ENCODE measurements around the gene PRR36.

The PRR36 gene

GRCh38 chr19:7848779-7849457 lies 25.3 kb downstream of the PRR36 start:
- Histone ChIP-seq H3K27me3 (ENCODE audit: control insufficient read depth, insufficient read depth, low read length) (no peaks in the 10 kb centered on the region), H3K9me3 (ENCODE audit: control insufficient read depth, low read length) (no peaks in the 10 kb centered on the region), H3K4me3 (ENCODE audit: low read length) (no peak overlapping the region), H3K36me3 (ENCODE audit: control insufficient read depth, insufficient read depth, low read length) (no peaks in the 10 kb centered on the region), H3K9ac (ENCODE audit: low read length) (no peak overlapping the region), H3K4me1 (ENCODE audit: control insufficient read depth, insufficient read depth, low read length) (peaks cover 9% of the 10 kb centered on the region)

DNA sequence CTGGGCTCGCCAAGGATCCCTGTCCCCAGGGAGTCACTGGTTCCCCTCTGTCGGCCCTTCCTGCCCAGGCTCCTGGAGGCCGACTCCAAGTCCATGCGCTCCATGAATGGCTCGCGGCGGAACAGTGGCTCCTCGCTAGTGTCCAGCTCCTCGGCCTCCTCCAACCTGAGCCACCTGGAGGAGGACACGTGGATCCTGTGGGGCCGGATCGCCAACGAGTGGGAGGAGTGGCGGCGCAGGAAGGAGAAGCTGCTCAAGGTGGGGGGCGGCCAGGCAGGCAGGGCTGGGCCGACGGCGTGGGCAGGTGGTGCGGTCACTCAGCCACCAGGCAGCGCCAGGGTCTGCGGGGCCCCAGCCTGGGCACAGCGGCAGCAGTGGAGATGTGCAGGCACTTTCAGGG lies 26.5 kb downstream of the PRR36 start:
- Histone ChIP-seq H3K27me3 (ENCODE audit: control insufficient read depth, insufficient read depth, low read length) (no peaks in the 10 kb centered on the region), H3K9ac (ENCODE audit: low read length) (no peak overlapping the region), H3K4me3 (ENCODE audit: low read length) (no peak overlapping the region), H3K36me3 (ENCODE audit: control insufficient read depth, insufficient read depth, low read length) (no peaks in the 10 kb centered on the region), H3K4me1 (ENCODE audit: control insufficient read depth, insufficient read depth, low read length) (no peaks in the 10 kb centered on the region), H3K9me3 (ENCODE audit: control insufficient read depth, low read length) (no peaks in the 10 kb centered on the region)

GRCh38 chr19:7846155-7846646 lies 28.0 kb downstream of the PRR36 start:
- Histone ChIP-seq H3K9ac (ENCODE audit: low read length) (no peak overlapping the region), H3K9me3 (ENCODE audit: control insufficient read depth, low read length) (no peaks in the 10 kb centered on the region), H3K27me3 (ENCODE audit: control insufficient read depth, insufficient read depth, low read length) (no peaks in the 10 kb centered on the region), H3K36me3 (ENCODE audit: control insufficient read depth, insufficient read depth, low read length) (no peaks in the 10 kb centered on the region), H3K4me3 (ENCODE audit: low read length) (no peak overlapping the region), H3K4me1 (ENCODE audit: control insufficient read depth, insufficient read depth, low read length) (no peaks in the 10 kb centered on the region)

GRCh38 chr19:7845390-7846154 lies 28.6 kb downstream of the PRR36 start:
- no peak overlapping the region for H3K9ac ChIP-seq (ENCODE audit: low read length)
- no peaks in the 10 kb centered on the region for H3K4me1 ChIP-seq (ENCODE audit: control insufficient read depth, insufficient read depth, low read length)
- no peaks in the 10 kb centered on the region for H3K27me3 ChIP-seq (ENCODE audit: control insufficient read depth, insufficient read depth, low read length)
- no peak overlapping the region for H3K4me3 ChIP-seq (ENCODE audit: low read length)
- no peaks in the 10 kb centered on the region for H3K9me3 ChIP-seq (ENCODE audit: control insufficient read depth, low read length)
- H3K36me3 ChIP-seq (ENCODE audit: control insufficient read depth, insufficient read depth, low read length): no peaks in the 10 kb centered on the region

DNA sequence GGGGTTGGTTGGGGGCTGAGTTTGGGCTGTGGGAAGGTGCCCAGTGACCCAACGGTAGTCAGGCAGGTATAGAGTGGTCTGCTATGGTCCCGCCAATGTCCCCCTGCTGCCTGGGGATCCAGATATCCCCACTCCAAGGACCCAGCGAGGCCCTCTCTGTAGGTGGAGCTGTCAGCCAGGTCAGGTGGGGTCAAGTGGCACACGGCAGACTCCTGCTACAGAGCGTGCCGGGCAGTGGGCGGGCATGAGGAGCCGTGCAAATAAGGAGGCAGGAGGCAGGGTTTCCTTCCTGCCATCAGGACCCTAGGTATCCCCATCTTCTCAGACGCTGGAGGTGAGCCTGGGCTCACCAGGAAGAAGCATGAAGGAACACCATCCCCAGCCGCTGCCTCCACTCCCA lies 29.2 kb downstream of the PRR36 start:
- Histone ChIP-seq H3K4me3 (ENCODE audit: low read length) (no peak overlapping the region), H3K36me3 (ENCODE audit: control insufficient read depth, insufficient read depth, low read length) (no peaks in the 10 kb centered on the region), H3K9me3 (ENCODE audit: control insufficient read depth, low read length) (no peaks in the 10 kb centered on the region), H3K9ac (ENCODE audit: low read length) (no peak overlapping the region), H3K4me1 (ENCODE audit: control insufficient read depth, insufficient read depth, low read length) (no peaks in the 10 kb centered on the region), H3K27me3 (ENCODE audit: control insufficient read depth, insufficient read depth, low read length) (no peaks in the 10 kb centered on the region)

- Histone ChIP-seq H3K4me3 (ENCODE audit: low read length) (no peak overlapping the region), H3K27me3 (ENCODE audit: control insufficient read depth, insufficient read depth, low read length) (no peaks in the 10 kb centered on the region), H3K9ac (ENCODE audit: low read length) (no peak overlapping the region), H3K4me1 (ENCODE audit: control insufficient read depth, insufficient read depth, low read length) (no peaks in the 10 kb centered on the region), H3K36me3 (ENCODE audit: control insufficient read depth, insufficient read depth, low read length) (no peaks in the 10 kb centered on the region), H3K9me3 (ENCODE audit: control insufficient read depth, low read length) (no peaks in the 10 kb centered on the region)
These were observed 29.8 kb downstream of the PRR36 start for GRCh38 chr19:7844405-7844804.

GRCh38 chr19:7843521-7843920 lies 30.7 kb downstream of the PRR36 start:
- no peak overlapping the region for H3K9ac ChIP-seq (ENCODE audit: low read length)
- no peak overlapping the region for H3K4me3 ChIP-seq (ENCODE audit: low read length)
- no peaks in the 10 kb centered on the region for H3K36me3 ChIP-seq (ENCODE audit: control insufficient read depth, insufficient read depth, low read length)
- no peaks in the 10 kb centered on the region for H3K4me1 ChIP-seq (ENCODE audit: control insufficient read depth, insufficient read depth, low read length)
- no peaks in the 10 kb centered on the region for H3K27me3 ChIP-seq (ENCODE audit: control insufficient read depth, insufficient read depth, low read length)
- no peaks in the 10 kb centered on the region for H3K9me3 ChIP-seq (ENCODE audit: control insufficient read depth, low read length)

DNA sequence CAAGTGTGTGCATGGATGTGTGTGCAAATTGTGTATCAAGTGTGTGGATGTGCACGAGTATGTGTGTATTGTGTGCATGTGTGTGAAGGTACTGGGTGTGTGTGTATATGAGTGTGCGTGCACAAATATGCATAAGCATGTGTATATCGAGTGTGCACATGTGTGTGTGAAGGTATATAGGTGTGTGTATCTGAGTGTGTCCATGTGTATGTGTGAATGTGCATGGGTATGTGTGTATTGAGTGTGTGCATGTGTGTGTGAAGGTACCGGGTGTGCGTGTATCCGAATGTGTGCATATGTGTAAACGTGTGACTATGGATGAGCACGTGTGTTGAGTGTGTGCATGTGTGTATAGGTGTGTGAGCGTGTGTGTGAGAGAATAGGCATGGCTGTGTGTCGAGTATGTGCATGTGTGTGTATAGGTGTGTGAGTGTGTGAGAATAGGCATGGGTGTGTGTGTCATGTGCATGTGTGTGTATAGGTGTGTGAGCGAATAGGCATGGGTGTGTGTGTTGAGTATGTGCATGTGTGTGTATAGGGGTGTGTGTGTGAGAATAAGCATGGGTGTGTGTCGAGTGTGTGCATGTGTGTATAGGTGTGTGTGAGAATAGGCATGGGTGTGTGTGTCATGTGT lies 31.4 kb downstream of the PRR36 start:
- peaks cover 1% of the 10 kb centered on the region for H3K4me1 ChIP-seq (ENCODE audit: control insufficient read depth, insufficient read depth, low read length)
- no peaks in the 10 kb centered on the region for H3K27me3 ChIP-seq (ENCODE audit: control insufficient read depth, insufficient read depth, low read length)
- H3K36me3 ChIP-seq (ENCODE audit: control insufficient read depth, insufficient read depth, low read length): no peaks in the 10 kb centered on the region
- H3K9ac ChIP-seq (ENCODE audit: low read length): no peak overlapping the region
- no peak overlapping the region for H3K4me3 ChIP-seq (ENCODE audit: low read length)
- no peaks in the 10 kb centered on the region for H3K9me3 ChIP-seq (ENCODE audit: control insufficient read depth, low read length)

DNA sequence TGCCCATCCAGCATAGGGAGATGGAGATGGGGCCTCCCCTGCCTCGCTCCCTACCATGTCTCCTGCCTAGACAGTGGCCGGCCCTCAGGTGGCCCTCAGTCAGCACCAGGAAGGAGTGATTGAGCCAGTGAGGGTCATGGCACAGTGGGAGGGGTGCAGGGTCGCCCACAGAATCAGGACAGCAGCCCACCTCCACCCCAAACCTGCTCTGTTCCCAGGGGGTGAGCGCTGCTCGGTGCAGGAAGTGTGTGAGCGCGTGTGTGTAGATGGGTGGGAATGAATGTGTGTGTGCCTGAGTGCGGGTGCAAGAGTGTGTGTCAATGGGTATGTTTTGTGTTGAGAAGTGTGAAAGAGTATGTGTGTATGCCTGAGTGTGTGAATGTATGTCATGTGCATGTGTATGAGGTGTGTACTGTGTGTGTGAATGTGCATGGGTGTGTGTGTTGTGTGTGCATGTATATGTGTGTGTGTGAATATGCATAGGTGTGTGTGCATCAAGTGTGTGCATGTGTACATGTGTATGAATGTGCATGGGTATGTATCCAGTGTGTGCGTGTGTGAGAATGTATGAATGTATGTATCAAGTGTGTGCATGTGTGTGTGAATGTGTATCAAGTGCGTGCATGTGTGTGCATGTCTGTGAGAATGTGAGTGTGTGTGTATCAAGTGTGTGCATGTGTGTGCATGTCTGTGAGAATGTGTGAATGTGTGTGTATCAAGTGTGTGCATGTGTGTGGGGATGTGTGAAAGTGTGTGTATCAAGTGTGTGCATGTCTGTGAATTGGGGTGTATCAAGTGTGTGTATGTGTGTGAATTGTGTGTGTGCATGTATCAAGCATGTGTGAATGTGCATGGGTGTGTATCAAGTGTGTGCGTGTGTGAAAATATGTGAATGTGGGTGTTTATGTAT lies 32.2 kb downstream of the PRR36 start:
- H3K4me3 ChIP-seq (ENCODE audit: low read length): no peak overlapping the region
- no peaks in the 10 kb centered on the region for H3K27me3 ChIP-seq (ENCODE audit: control insufficient read depth, insufficient read depth, low read length)
- no peak overlapping the region for H3K9ac ChIP-seq (ENCODE audit: low read length)
- H3K9me3 ChIP-seq (ENCODE audit: control insufficient read depth, low read length): no peaks in the 10 kb centered on the region
- H3K4me1 ChIP-seq (ENCODE audit: control insufficient read depth, insufficient read depth, low read length): peaks cover 5% of the 10 kb centered on the region
- no peaks in the 10 kb centered on the region for H3K36me3 ChIP-seq (ENCODE audit: control insufficient read depth, insufficient read depth, low read length)

- no peaks in the 10 kb centered on the region for H3K36me3 ChIP-seq (ENCODE audit: control insufficient read depth, insufficient read depth, low read length)
- H3K9ac ChIP-seq (ENCODE audit: low read length): no peak overlapping the region
These were observed 33.6 kb downstream of the PRR36 start for GRCh38 chr19:7840629-7841028.

DNA sequence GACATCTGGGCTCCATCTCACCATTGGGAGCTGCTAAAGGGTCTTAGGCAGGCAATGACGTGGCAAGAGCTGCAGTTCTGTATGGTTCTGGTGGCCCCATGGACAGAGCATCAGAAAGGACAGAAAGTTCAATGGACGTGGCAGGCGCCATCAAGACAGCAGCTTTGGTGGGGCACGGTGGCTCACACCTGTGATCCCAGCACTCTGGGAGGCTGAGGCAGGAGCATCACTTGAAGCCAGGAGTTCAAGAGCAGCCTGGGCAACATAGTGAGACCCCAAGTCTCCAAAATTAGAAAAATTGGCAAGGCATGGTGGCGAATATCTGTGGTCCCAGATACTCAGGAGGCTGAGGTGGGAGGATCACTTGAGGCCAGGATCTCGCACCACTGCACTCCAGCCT lies 34.7 kb downstream of the PRR36 start:
- no peak overlapping the region for H3K4me3 ChIP-seq (ENCODE audit: low read length)
- H3K9me3 ChIP-seq (ENCODE audit: control insufficient read depth, low read length): no peaks in the 10 kb centered on the region
- H3K4me1 ChIP-seq (ENCODE audit: control insufficient read depth, insufficient read depth, low read length): peaks cover 8% of the 10 kb centered on the region
- no peak overlapping the region for H3K9ac ChIP-seq (ENCODE audit: low read length)
- H3K36me3 ChIP-seq (ENCODE audit: control insufficient read depth, insufficient read depth, low read length): no peaks in the 10 kb centered on the region
- H3K27me3 ChIP-seq (ENCODE audit: control insufficient read depth, insufficient read depth, low read length): no peaks in the 10 kb centered on the region

More at GRCh38 chr19:7840629-7841028, 33.6 kb downstream of the PRR36 start:
- no peaks in the 10 kb centered on the region for H3K9me3 ChIP-seq (ENCODE audit: control insufficient read depth, low read length)
- H3K4me1 ChIP-seq (ENCODE audit: control insufficient read depth, insufficient read depth, low read length): peaks cover 5% of the 10 kb centered on the region
- no peaks in the 10 kb centered on the region for H3K27me3 ChIP-seq (ENCODE audit: control insufficient read depth, insufficient read depth, low read length)
- no peak overlapping the region for H3K4me3 ChIP-seq (ENCODE audit: low read length)
